Measurements from ENCODE around the gene CCDC74A. TPM values are rescaled to one million over a fixed set of nuclear protein-coding genes. Genes with fewer than 3 reads are reported as not detected.
"Not testable (repeated sequence)": the region's sequence is repeated elsewhere in the genome, so short reads cannot be mapped to it uniquely, and the experiment has no call there.

CCDC74A gene
- total RNA-seq (2014; rRNA removed) = 6.5 and 13.7 TPM in 2 replicates
- Bru-seq, nascent RNA = percentile 24 among the genes with signal in this experiment
- BruChase-seq, experiment 1, labeled RNA remaining after a 6-hour chase = percentile 30 among the genes with signal in this experiment
- BruChase-seq, experiment 2, labeled RNA remaining after a 2-hour chase = percentile 25 among the genes with signal in this experiment
- long read RNA-seq, partial matches to known transcripts = 0 of 7 reads
- long read RNA-seq, other reads (novel, unspliced or antisense) = 4 of 7 reads

- Histone ChIP-seq H3K4me3 (ENCODE audit: low read length) (peak within 1 kb of the TSS; percentile 53; the same call in 1 of the 2 replicates), H3K4me2 (ENCODE audit: low read length) (peak within 1 kb of the TSS; percentile 70), H2AFZ (ENCODE audit: low read length) (peak within 1 kb of the TSS; percentile 87)
- H4K20me1 ChIP-seq (ENCODE audit: low read length); H3F3A ChIP-seq (ENCODE audit: low read length, unreplicated experiment); CTCF ChIA-PET; H3K79me2 ChIP-seq (ENCODE audit: low read length); H3K9ac ChIP-seq (ENCODE audit: low read length); BruUV-seq (replicated peaks); H3K27me3 ChIP-seq (ENCODE audit: low read length); H3K27ac ChIP-seq (ENCODE audit: low read length); H3K4me1 ChIP-seq (ENCODE audit: insufficient read depth, low read length); H3K9me3 ChIP-seq (ENCODE audit: low read length); H3K9me2 ChIP-seq (replicated peaks; ENCODE audit: low read length); POLR2A ChIA-PET (ENCODE audit: unreplicated experiment); H3K36me3 ChIP-seq (ENCODE audit: low read depth, low read length): not testable (repeated sequence)
- peak; percentile 86 for ATAC-seq
- DNase-seq = peak; percentile 58
- intact Hi-C loops (cut with micrococcal nuclease) = loop anchor here (5.0 kb wide), 1 partner anchor 35 kb away; the partner anchor contains the start of gene MZT2A
Measured at GRCh38 chr2:131527131-131528001, at the start of gene CCDC74A. Gene CCDC74A, plus strand, starts transcription at chr2:131527888. Its CDS starts 83 bp downstream, at chr2:131527971.

DNA sequence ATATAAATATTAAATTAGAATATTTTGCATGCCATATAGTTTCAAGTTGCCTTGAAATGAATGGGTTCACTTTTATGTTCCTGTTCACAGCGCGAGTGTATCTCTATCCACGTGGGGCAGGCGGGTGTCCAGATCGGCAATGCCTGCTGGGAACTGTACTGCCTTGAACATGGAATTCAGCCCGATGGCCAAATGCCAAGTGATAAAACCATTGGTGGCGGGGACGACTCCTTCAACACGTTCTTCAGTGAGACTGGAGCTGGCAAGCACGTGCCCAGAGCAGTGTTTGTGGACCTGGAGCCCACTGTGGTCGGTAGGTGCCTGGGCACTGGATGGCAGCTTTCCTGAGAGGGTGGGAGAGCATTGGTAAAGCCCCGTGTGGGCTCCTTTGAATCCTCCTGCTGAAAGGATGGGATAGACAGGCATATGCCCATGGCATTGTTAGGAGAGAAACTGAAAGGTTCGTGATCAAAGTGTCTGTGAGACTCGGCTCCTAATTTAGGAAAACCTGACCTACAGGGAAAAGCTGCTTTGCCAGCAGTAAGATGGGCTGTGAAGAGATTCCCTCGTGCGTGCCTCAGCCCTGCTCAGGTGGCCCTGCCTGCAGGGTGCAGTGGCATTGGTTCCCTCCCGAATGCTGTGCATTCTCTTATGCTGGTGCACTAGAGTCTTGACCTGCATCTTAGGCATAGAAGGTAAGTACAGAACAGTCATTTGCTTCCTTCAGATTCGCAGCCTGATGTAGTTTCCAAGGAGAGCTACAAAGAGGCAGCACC lies 49.4 kb upstream of the CCDC74A start:
- POLR2A ChIA-PET (ENCODE audit: unreplicated experiment); intact Hi-C loops (cut with micrococcal nuclease); H3K4me2 ChIP-seq (ENCODE audit: low read length); H3K4me3 ChIP-seq (ENCODE audit: low read length); H3K27me3 ChIP-seq (ENCODE audit: low read length); H3K9ac ChIP-seq (ENCODE audit: low read length); H3K27ac ChIP-seq (ENCODE audit: low read length); ATAC-seq; H3K36me3 ChIP-seq (ENCODE audit: low read depth, low read length); H4K20me1 ChIP-seq (ENCODE audit: low read length); CTCF ChIA-PET; H3K79me2 ChIP-seq (ENCODE audit: low read length); BruUV-seq (replicated peaks); H2AFZ ChIP-seq (ENCODE audit: low read length); H3F3A ChIP-seq (ENCODE audit: low read length, unreplicated experiment); H3K9me2 ChIP-seq (replicated peaks; ENCODE audit: low read length); H3K4me1 ChIP-seq (ENCODE audit: insufficient read depth, low read length); H3K9me3 ChIP-seq (ENCODE audit: low read length); DNase-seq: not testable (repeated sequence)

DNA sequence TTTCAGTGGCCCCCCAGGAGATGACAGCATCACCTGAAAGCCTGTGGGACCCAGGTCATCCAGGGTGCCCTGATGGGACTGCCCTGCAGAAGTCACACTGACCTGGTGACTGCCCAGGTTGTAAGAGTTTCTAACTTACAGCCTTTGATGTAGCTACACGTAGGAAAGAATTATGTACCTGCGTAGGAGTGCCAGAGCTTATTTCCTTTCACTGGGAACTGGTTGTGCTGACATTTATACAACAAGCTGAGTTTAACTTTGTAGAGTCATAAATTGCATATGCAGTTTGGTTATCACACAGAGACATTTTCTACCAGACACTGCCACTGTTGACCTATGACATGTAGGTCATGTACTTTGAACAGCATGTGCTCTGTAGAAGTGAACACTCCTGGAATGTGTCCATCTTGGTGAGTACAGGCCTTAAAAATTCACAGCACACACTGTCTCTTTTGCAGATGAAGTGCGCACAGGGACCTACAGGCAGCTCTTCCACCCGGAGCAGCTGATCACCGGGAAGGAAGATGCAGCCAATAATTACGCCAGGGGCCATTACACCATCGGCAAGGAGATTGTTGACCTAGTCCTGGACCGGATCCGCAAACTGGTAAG lies 48.7 kb upstream of the CCDC74A start:
- H3F3A ChIP-seq (ENCODE audit: low read length, unreplicated experiment); intact Hi-C loops (cut with micrococcal nuclease); H3K79me2 ChIP-seq (ENCODE audit: low read length); H3K9me2 ChIP-seq (replicated peaks; ENCODE audit: low read length); H3K27ac ChIP-seq (ENCODE audit: low read length); H3K4me2 ChIP-seq (ENCODE audit: low read length); BruUV-seq (replicated peaks); CTCF ChIA-PET; H3K9ac ChIP-seq (ENCODE audit: low read length); DNase-seq; H3K27me3 ChIP-seq (ENCODE audit: low read length); H3K4me1 ChIP-seq (ENCODE audit: insufficient read depth, low read length); POLR2A ChIA-PET (ENCODE audit: unreplicated experiment); H3K36me3 ChIP-seq (ENCODE audit: low read depth, low read length); H3K4me3 ChIP-seq (ENCODE audit: low read length); H4K20me1 ChIP-seq (ENCODE audit: low read length); H2AFZ ChIP-seq (ENCODE audit: low read length); H3K9me3 ChIP-seq (ENCODE audit: low read length); ATAC-seq: not testable (repeated sequence)

DNA sequence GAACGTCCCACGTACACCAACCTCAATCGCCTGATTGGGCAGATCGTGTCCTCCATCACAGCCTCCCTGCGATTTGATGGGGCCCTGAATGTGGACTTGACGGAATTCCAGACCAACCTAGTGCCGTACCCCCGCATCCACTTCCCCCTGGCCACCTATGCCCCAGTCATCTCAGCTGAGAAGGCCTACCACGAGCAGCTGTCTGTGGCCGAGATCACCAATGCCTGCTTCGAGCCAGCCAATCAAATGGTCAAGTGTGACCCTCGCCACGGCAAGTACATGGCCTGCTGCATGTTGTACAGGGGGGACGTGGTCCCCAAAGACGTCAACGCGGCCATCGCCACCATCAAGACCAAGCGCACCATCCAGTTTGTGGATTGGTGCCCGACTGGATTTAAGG lies 47.3 kb upstream of the CCDC74A start:
- H3K9ac ChIP-seq (ENCODE audit: low read length); H3K27ac ChIP-seq (ENCODE audit: low read length); H3K27me3 ChIP-seq (ENCODE audit: low read length); CTCF ChIA-PET; H3K79me2 ChIP-seq (ENCODE audit: low read length); H3K4me2 ChIP-seq (ENCODE audit: low read length); ATAC-seq; H2AFZ ChIP-seq (ENCODE audit: low read length); H3K9me2 ChIP-seq (replicated peaks; ENCODE audit: low read length); DNase-seq; BruUV-seq (replicated peaks); H3F3A ChIP-seq (ENCODE audit: low read length, unreplicated experiment); H3K36me3 ChIP-seq (ENCODE audit: low read depth, low read length); H3K4me1 ChIP-seq (ENCODE audit: insufficient read depth, low read length); H4K20me1 ChIP-seq (ENCODE audit: low read length); H3K4me3 ChIP-seq (ENCODE audit: low read length); H3K9me3 ChIP-seq (ENCODE audit: low read length); POLR2A ChIA-PET (ENCODE audit: unreplicated experiment); intact Hi-C loops (cut with micrococcal nuclease): not testable (repeated sequence)

DNA sequence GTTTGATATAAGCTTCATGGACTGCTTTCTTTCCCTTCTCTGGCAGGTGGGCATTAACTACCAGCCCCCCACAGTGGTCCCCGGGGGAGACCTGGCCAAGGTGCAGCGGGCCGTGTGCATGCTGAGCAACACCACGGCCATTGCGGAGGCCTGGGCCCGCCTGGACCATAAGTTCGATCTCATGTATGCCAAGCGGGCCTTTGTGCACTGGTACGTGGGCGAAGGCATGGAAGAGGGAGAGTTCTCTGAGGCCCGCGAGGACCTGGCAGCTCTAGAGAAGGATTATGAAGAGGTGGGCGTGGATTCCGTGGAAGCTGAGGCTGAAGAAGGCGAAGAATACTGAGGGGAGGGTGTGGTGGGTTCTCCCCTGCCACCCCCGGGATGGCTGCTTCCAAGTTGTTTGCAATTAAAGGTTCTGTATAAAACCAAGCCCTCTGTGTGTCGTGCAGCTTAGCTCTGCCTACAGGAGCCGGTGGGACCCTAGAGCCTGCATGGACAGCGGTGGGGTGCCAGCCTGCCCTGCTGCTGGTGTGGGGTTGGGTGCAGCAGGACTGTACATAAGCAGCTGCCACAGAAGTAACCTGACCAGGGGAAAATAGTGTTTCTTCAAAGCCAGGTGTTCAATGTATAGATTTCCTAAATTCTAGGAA lies 45.1 kb upstream of the CCDC74A start:
- POLR2A ChIA-PET (ENCODE audit: unreplicated experiment); BruUV-seq (replicated peaks); H3K4me3 ChIP-seq (ENCODE audit: low read length); H3K9me3 ChIP-seq (ENCODE audit: low read length); H4K20me1 ChIP-seq (ENCODE audit: low read length); H3K4me1 ChIP-seq (ENCODE audit: insufficient read depth, low read length); ATAC-seq; H3K9me2 ChIP-seq (replicated peaks; ENCODE audit: low read length); H3K27ac ChIP-seq (ENCODE audit: low read length); H3F3A ChIP-seq (ENCODE audit: low read length, unreplicated experiment); H3K36me3 ChIP-seq (ENCODE audit: low read depth, low read length); H3K4me2 ChIP-seq (ENCODE audit: low read length); DNase-seq; H3K9ac ChIP-seq (ENCODE audit: low read length); H2AFZ ChIP-seq (ENCODE audit: low read length); H3K27me3 ChIP-seq (ENCODE audit: low read length); intact Hi-C loops (cut with micrococcal nuclease); H3K79me2 ChIP-seq (ENCODE audit: low read length); CTCF ChIA-PET: not testable (repeated sequence)

Data from PC-3 (cell line).